SU-DHL-6 (cell line): Measurements from ENCODE around the gene CD151.
A peak's percentile ranks its signal among the peaks of the same experiment; 100 is the strongest.

ENCODE experiments used
- CTCF ChIP-seq: fragments of 200-600 bp; sonication (generic); IDR thresholded peaks from one replicate; pipeline ENCODE4 v1.5.1; 2017; ENCODE audit warnings: antibody characterized with exemption, mild to moderate bottlenecking, low read length, moderate library complexity; ENCODE audit not compliant: insufficient read depth, poor library complexity, severe bottlenecking
- EZH2phosphoT487 ChIP-seq: fragments of 200-600 bp; sonication (generic), shearing (Covaris generic); conservative IDR thresholded peaks from 2 replicates; pipeline ENCODE4 v1.6.1; 2018; ENCODE audit warnings: mild to moderate bottlenecking, antibody characterized with exemption, low read length, moderate library complexity, mixed read lengths

- TF ChIP-seq CTCF (no peak), EZH2phosphoT487 (peak; percentile 94; the same call in 1 of the 2 replicates)
Observed at GRCh38 chr11:830295-831117, 2.2 kb upstream of the CD151 start.
